ENCODE results near the gene C1orf232. TPM values are rescaled to one million over a fixed set of nuclear protein-coding genes. Genes with fewer than 3 reads are reported as not detected.

Gene C1orf232
- total and polyA plus RNA-seq, 9 of the 15 experiments (the other 6 are each of a cell fraction or from before 2014, with no cell fraction given) = not detected

- TF ChIP-seq USF1 (CRISPR knock-in tag; IDR thresholded peaks at IDR 0.05) (peak; percentile 85), TEAD1 (CRISPR knock-in tag; IDR thresholded peaks at IDR 0.05) (peak in 1 of 2 experiments; percentile 91; a peak in 2 of 4 replicates), YY1 (IDR thresholded peaks at IDR 0.05; ENCODE audit: borderline replicate concordance in 1 of 3, control insufficient read depth in 1 of 3, extremely low read depth in 1 of 3, insufficient read depth in 3 of 3, insufficient read length in 1 of 3, insufficient replicate concordance in 2 of 3, low read depth in 1 of 3, low read length in 2 of 3) (peak in 2 of 3 experiments; percentile 38 to 59), ZNF408 (CRISPR knock-in tag; IDR thresholded peaks at IDR 0.05; ENCODE audit: low read depth) (no peak), ZNF277 (CRISPR knock-in tag; IDR thresholded peaks at IDR 0.05; ENCODE audit: borderline replicate concordance) (no peak), AFF1 (IDR thresholded peaks at IDR 0.05; ENCODE audit: low read depth in 1 of 2, partially characterized antibody in 2 of 2) (no peak), MBD1 (CRISPR knock-in tag; IDR thresholded peaks at IDR 0.05) (no peak), CTBP1 (IDR thresholded peaks at IDR 0.05; ENCODE audit: borderline replicate concordance) (peak; percentile 94), TCF3 (CRISPR knock-in tag; IDR thresholded peaks at IDR 0.05) (no peak), HNRNPL (IDR thresholded peaks at IDR 0.05; ENCODE audit: low read depth, low read length) (peak; percentile 99), EGR1 (conservative IDR thresholded peaks at IDR 0.05) (0 out of 2 replicates have a peak, but pooled peaks have one; percentile 1), FOXK1 (CRISPR knock-in tag; IDR thresholded peaks at IDR 0.05; ENCODE audit: borderline replicate concordance) (peak; percentile 90; the same call in 1 of the 2 replicates), EZH2 (IDR thresholded peaks at IDR 0.05; ENCODE audit: borderline replicate concordance, low read depth, low read length) (no peak), ZFP1 (CRISPR knock-in tag; IDR thresholded peaks at IDR 0.05) (no peak), TRIM25 (IDR thresholded peaks at IDR 0.05; ENCODE audit: borderline replicate concordance) (no peak)
Measured at GRCh38 chr1:26169669-26170471, 1.1 kb upstream of the C1orf232 start, which contains the start of gene ZNF593 (continued).
